ENCODE data around the gene DNAH8.

The DNAH8 gene

DNA sequence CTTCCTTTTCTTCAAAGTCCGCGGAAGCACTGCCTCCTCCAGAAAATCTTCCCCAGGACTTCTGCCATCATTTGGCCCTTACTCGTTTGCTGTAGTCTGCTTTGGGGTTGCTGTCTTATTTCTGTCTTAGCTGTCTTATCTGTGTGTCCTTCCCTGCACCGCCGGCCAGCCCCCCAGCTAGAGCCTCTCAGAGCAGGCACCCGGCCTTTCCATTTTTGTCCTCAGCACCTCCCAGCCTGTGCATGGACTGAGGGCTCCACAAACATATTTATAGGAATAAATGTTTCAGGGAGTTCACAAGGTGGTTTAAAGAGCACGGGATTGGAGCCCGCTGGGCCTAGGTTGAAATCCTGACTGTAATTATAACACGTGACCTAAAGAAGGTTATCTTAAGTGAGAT lies 341.6 kb downstream of the DNAH8 start:
- DNase-seq, result no peak

DNA sequence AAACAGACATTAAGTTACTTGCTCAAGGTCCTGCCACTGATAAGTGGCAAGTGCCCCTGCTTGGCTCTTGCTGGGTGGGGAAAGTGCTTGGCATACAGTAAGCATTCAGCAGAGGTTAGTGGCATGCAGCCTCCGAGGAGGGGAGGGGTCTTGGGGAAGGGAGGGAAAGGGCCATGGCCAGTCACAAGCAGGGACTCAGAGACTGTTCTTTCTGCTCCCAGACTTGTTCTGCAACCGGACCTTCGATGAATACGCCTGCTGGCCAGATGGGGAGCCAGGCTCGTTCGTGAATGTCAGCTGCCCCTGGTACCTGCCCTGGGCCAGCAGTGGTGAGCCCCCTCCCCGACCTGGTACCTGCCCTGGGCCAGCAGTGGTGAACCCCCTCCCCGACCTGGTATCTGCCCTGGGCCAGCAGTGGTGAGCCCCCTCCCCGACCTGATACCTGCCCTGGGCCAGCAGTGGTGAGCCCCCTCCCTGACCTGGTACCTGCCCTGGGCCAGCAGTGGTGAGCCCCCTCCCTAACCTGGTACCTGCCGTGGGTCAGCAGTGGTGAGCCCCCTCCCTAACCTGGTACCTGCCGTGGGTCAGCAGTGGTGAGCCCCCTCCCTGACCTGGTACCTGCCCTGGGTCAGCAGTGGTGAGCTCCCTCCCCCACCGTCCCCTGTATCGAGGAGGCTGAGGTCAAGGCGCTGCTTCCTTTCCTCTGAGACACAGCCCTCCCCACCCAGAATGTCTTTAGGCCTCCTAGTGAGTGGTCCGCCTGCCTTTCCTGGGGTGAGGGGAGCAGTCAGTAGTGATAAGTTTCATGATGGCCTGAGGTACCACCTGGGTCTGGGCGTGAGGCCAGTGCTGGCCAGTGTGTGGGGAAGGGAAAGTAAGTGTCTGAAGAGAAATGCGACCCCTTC lies 342.4 kb downstream of the DNAH8 start:
- DNase-seq, result no peak

DNA sequence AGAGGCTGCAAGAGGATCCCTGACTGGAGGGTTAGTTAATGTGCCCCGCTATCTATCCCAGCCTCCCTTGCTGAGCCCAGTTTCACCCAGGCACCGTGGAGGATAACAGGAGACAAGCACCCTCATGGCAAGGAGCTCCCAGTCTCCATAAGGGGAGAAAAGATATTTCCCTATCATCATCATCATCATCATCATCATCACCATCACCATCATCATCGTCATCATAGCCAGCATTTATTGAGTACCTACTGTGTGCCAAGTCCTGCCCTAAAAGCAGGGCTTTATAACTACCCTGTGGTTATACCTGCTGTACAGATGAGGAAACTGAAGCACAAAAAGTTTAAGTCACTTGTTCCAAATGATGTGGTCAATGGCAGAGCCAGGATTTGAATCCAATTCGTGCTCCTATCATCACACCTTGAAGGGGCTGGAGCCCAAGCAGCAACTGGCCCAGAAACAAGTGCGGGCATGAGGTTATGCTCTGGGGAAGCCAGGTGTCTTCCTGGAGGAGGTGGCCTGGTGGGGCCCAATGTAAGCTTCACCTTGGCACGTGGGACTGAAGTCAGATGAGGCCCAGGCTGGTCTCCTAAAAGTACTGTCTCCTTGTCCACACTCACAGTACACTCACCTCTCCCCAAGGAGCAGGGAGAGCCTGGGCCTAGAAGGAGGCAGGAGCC lies 343.5 kb downstream of the DNAH8 start:
- DNase-seq, result no peak

DNA sequence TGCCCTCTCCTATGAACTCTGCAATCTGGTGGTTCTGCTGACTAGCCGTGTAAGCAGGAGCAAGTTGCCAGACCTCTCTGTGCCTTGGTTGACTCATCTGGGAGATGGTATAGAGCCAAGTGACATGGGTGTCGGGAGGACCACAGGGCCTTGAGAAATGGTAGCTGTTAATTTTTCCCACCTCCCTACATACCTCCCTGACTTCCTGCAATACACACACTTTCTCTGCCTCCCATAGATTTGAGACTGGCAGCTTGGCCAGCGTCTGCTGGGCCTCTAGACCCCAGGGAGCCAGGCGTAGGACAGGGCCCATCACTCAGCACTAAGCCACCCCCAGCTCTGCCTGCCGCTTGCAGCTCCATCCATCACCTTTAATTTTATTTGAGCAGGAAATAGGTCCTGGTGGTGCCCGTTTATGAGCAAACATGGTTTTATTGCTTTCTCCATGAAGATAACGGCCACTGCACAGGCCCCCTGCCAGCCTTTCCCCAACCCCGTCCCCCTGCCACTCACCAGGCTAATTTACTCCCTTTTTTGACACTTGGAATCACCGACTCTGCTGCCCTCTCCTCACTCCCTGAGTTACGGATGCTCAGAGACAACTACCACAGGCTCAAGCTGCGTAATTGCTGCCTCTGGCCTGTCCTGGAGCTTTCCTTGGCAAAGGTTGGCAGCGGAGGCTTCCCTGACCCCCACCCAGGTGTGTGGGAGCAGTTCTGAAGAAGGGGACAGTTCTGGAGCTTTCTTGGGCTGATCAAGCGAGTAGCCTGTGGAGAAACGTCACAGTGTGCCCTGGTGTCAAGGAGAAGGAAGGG lies 344.6 kb downstream of the DNAH8 start:
- no peak for DNase-seq

DNA sequence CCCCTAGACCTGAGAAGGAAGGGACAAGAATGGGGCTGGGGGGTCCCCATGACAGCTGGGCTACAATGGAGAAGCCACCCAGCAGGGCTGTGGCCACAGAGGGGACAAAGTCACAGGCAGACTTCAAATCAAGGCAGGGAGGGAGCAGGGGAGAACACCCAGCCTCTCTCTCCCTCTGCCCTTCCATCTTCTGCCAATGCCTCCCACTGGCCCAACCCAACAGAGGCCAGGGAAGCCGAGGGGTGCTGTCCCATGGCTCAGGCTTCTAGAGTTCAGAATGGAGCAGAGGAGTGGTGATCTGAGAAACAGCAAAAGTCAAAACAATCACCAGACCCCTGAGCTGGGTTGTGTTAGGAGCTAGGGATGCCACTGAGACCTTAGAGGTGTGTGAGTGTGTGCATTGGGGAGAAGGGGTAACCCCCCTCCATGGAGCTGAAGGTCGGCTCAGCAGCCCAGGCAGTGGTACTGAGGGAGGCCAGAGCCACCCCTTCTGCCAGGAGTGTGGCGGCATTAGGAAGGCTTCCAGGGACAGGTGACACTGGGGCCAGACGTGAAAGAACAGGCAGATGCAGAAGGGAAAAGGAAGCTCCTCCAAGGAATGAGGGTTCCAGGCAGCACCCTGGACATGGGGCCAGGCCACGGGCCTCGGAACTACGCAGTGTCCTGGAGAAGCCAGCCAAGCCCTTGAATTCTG lies 345.5 kb downstream of the DNAH8 start:
- DNase-seq, result no peak

DNA sequence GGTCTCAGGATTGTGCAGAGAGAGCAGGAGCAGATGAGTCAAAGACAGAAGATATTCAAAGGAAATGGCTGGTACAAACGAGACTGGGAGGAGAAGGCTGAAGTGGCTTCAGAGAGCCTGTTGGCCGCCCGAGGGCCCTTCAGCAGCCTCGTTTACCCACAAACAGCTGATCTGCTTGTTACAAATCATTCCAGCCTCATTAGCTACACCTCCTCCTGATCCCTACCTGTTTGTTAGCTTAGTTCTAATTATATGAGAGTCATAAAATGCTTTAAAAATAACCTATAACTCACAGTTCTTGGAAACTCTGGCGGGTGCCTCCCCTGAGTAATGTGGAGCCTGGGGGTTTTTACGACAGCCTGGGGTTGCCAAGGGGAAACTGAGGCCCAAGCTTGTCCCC lies 346.1 kb downstream of the DNAH8 start:
- no peak for DNase-seq

DNA sequence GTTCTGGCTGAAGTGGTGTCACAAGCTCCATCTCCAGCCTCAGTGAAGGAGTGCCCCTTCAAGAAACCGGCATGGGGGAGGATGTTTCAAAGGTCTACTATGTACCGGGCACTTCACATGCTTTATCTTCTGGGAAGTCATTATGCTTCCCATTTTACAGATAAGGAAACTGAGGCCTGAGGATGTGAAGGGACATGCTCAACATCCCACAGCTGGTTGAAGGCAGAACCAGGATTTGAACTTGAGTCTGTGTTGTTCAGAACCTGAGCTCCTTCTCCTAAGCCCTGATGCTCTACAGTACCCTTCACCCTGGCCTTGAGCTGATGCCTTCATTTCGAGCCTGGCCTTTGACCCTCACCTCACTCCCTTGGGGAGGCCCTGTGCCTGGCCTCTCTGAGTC lies 346.5 kb downstream of the DNAH8 start:
- no peak for DNase-seq

DNA sequence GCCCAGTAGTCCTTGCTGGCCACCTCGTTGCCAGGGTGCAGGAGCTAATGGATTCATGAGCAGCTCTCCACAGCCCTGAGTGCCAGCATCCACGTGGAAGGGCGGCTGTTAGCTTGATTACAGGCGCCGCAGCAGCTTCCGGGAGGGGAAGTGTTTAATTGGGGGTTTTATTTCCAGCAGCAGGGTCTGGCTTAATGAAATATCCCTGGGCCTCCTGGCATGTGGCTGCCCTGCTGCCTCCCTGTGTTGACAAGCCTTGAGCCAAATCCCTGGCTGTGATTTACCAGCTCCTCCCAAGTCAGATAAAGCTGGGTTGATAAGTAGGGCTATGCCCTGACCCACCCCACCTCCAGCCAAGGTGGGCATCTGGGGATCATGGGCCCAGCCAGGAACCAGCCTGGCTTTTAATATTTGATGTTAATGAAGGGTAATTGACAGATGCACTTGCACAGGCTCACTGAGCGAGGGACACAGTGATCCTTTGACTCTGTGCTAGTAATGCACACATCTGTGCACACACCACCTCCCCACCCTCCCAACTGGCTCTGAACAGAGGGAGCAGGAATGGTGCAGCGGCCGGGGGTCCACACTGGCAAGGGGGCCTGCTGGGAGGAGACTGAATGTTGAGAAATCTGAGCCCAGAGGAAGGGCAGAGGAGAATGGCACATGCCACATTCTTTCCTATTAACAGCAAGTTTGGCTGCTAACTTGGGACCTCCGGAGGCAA lies 347.1 kb downstream of the DNAH8 start:
- no peak for DNase-seq

DNA sequence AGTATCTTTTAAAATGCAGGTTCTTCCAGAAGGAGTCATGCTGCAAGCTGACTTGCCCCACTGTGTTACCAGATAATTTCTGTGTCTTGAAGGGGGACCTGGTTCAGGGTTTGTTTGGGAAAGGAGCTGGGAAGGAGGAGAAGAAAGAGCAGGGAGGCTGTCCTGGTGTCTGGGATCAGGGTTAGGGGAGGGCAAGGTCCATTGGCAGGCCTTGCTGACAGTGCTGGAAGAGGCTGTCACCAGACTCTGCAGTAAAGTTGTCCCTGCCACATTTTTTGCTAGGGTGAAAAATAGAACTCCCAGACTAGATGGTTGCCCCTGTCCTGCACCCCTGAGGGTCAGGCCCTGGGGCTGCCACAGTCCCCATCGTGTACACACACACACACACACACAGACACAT lies 348.4 kb downstream of the DNAH8 start:
- DNase-seq, result no peak

DNA sequence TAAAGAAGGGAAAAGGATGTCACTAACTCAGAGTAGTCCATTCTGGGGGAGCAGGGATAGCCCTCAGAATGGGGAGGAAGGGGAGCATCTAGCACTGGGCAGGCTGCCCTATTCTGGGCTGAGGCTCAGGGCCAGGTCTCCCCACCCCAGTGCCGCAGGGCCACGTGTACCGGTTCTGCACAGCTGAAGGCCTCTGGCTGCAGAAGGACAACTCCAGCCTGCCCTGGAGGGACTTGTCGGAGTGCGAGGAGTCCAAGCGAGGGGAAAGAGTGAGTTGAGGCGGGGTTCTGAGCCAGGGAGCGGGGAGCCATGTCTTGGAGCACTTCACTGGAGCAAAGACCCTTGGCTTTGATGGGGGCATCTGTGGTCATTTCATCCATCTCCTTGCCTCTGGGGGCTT lies 350.4 kb downstream of the DNAH8 start:
- no peak for DNase-seq

DNA sequence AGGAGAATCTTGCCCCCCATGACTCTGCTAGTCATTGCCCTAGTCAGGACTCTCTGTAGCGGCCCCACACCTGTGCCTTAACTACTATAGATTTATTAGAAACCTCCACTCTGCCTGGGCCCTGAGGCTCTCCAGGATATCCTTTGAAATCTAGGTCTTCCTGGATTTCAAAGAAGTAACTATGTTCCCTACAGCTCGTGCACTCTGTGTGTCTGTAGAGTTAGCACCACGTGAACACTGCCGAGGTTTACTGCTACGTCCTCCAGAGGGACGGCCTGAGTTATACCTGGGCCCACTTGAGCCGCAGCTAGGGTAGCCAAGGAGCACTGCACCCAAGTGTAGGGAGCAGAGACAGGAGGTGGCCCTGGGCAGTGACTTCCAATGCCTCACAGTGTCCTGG lies 353.3 kb downstream of the DNAH8 start:
- no peak for DNase-seq

DNA sequence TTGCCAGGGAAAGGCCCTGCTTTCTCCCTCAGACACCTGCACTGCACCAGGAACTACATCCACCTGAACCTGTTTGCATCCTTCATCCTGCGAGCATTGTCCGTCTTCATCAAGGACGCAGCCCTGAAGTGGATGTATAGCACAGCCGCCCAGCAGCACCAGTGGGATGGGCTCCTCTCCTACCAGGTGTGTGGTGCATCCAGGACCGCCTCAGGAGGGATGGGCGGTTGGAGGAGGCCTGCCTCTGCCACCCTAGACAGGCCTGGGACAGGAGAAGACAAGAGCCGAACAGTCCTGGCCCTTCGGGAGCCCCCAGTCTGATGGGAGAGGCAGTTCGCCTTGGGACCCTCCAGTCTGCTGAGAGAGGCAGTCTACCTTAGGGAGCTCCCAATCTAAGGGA lies 357.7 kb downstream of the DNAH8 start:
- DNase-seq, result no peak

DNA sequence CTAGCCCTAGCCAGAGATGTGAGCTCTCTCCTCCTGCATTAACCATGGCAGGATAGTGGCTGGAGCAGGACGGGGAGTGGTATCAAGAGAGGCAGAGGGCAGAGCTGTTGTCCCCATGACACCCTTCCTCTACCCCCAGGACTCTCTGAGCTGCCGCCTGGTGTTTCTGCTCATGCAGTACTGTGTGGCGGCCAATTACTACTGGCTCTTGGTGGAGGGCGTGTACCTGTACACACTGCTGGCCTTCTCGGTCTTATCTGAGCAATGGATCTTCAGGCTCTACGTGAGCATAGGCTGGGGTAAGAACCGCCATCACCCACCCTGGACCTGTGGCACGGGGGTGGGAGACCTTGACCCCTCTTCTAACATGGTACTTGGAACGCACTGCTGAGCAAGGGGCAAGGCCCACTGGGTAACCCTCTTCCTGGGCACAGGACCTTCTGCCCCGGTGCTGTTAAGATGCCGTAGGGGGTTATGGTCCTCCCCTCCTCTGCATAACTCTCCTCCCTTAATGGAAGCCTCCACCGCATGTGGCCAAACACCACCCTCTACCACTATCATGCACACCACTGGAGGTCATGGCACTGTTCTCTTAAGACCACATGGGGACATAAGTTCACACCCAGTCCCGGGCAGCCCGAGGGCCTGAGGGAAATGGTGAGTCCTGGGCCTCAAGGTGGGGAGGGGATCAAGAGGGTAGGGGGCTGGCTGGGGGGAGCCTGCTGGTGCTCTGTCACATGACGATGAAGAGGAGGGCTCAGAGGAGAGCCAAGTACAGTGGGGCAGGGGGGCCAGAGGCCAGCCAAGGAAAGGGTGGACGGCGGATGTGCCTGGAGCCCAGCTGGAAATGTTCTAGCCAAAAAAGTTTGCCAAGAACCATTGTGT lies 358.6 kb downstream of the DNAH8 start:
- DNase-seq, result no peak

DNA sequence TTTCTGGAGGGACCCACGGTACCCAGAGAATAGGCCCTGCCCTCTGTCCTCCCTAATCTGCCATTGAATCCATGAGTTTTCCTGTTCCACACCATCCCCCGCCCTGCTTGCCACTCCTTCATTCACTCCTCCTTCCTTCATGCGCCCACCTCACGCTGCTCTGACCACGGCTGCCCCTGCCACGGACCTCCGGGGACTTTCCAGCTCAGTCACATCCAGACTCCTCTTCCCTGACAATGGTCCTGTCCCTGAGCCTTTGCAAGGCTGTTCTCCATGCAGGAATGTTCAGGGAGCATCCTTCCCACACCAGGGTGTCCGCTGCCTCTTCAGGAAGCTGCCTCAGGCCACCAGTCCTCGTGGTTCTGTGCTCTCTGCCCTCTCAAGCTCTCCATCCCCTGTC lies 359.4 kb downstream of the DNAH8 start:
- DNase-seq, result no peak

DNA sequence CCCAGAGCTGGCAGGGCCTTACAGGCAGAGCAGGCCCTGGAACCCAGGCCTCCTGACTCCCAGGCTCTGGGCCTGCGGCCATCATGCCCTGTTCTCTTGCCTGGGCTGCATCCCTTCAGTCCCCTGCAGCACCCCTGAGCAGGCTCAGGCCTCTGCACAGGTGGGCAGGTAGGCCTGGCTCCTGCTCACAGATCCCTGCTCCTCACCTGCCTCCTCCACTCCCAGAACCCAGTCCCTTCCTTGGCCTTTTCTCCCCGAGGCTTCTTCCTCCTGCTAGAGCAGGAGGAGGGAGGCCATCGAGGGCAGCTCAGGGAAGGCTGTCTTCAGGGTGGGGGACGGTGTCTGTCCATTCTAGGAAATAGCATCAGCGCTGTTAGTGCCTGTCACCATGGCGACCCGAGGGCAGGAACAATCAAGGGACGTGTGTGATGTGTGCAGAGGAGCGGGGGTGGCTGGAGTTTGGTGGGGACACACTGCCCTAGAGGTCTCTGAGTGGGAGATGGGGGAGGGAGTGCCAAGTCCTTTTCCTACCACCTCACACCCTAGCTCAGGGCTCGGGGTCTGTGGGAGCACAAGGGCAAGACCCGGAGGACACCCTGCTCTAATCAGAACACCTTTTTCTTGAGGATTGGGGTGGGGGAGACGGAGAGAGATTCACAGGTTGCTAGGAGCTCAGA lies 360.0 kb downstream of the DNAH8 start:
- DNase-seq, result no peak

DNA sequence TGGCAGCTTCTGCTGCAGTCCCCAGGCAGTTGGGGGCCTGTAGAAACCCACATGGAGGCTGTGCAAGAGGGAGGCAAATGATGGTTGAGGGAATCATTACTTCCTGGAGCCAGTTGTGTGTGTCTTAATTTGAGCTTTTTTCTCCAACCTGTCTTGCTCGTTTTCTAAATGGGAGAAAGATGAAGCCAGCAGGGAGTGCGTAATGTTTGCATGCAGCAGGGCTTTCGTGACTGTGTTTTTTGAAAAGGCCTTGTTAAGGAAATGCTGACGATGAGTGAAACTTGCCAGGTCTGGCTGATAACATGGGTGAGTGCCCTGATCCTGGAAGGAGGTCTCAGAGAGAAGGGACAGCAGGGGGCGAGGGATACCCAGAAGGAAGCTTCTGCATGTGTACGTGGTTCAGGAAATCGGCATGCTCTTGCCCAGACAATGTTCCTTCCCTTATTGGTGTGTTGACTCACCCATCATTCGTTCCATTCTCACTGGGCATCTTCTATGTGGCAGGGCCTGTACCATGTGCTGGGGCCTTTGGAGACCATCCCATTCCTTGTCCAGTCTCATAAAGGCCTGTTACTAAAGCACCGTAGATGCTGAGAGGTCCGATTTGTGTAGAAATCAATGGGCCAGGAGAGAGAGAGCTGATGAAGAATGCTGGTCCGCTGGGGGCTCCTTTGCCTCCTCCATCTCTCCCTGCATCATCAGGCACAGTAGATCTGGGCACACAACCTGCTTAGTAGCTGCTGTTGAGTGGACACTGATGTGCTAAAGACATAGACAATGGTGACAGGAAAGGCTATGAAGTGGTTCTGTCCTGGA lies 360.9 kb downstream of the DNAH8 start:
- DNase-seq, result no peak

DNA sequence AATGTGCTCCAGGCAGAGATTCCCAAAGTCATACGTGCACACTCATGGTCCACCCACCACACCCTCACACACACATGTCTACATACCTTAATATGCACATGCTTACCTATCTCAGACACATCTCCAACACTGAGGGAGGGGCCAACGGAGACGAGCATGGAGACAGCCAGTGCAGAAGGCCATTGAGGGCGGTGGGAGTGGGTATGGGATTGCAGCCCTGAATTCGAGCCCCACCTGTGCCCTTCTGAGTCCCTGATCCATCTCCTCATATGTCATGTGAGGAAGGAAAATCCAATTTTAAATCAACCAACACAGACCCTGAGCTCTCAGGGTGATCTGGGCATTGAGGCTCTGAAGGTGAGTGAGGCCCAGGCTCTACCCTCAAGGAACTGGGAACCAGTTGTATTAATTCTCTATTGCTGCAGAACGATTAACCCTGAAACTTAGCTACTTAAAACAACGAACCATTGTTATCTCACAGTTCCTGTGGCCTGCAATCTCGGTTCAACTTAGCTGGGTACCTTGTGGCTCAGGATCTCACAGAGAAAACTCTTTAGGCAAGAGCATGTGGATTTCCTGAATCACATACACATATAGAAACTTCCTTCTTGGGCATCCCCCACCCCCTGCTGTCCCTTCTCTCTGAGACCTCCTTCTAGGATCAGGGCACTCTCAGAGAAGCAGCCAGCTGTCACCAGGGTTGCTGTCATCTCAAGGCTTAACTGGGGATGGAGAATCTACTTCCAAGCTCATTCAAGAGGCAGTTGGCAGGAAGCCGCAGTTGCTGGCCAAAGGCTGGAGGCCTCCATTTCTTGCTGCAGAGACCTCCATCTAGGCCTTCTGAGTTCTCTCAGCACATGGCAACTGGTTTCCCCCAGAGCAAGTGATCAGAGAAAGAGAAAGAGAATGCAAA lies 361.8 kb downstream of the DNAH8 start:
- DNase-seq, result no peak

DNA sequence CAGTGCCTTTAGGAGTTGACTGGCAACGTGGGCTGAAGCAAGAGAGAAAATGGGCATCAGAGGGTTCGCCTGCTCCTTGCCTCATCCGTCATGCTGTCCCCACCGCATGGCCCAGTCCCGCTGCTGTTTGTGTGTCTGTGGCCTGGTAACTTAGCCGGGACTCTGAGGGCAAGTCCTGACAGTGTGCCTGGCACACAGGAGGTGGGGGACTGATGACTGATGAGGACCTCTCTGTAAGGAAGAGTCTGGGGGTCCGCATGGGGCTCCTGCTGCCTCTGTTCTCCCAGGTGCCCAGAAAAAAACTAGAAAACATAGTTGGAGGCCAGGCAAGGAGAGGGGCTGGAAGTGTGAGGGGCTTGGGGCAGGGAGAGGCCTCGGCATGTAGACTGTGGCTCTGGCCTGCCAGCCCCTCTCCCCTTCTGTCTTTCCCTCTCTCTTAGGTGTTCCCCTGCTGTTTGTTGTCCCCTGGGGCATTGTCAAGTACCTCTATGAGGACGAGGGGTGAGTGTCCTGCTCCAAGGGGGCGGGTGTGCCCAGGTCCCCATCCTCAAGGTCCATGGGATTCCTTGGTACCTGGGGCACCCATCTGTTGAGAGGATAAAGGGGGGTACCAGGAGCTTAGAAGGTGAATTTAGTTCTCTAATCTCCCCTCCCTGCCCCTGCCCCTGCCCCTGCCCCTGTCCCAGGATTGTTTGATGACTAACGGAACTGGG lies 362.9 kb downstream of the DNAH8 start:
- DNase-seq, result no peak
